ENCODE data around the gene WIPF2.

- TF ChIP-seq FOXP1 (CRISPR knock-in tag; IDR thresholded peaks at IDR 0.05; ENCODE audit: borderline replicate concordance): no peak
- no peak for TF ChIP-seq ATF3 (CRISPR knock-in tag; conservative IDR thresholded peaks at IDR 0.05)
- no peak for TF ChIP-seq ZNF138 (CRISPR knock-in tag; conservative IDR thresholded peaks at IDR 0.05)
- TF ChIP-seq CTCF (IDR thresholded peaks at IDR 0.05): no peak
- no peak for TF ChIP-seq CREB1 (CRISPR knock-in tag; IDR thresholded peaks at IDR 0.05)
- TF ChIP-seq TEAD4 (CRISPR knock-in tag; IDR thresholded peaks at IDR 0.05): no peak
These were observed 21.6 kb upstream of the WIPF2 start for GRCh38 chr17:40197550-40197949.

Measured in WTC11 (cell line).